ENCODE results near the gene DTX3. TPM values are rescaled to one million over a fixed set of nuclear protein-coding genes. Genes with fewer than 3 reads are reported as not detected.

Gene DTX3
- total RNA-seq, result 0.78 and 3.7 TPM in 2 replicates

GRCh38 chr12:57604454-57604991, at the start of gene DTX3:
Gene DTX3 (plus strand): TSS chr12:57604824. CDS start chr12:57606518, 1,694 bp downstream.

GRCh38 chr12:57590864-57591781, 13.5 kb upstream of the DTX3 start, which contains the start of gene PIP4K2C:
Gene PIP4K2C (plus strand): TSS chr12:57591192. CDS start chr12:57591290, 98 bp downstream.

GRCh38 chr12:57611108-57611826, 6.6 kb downstream of the DTX3 start, which contains the start of gene ARHGEF25:
Gene ARHGEF25 (plus strand): TSS chr12:57611435. CDS start chr12:57611895, 460 bp downstream.

GRCh38 chr12:57632958-57633840, 28.6 kb downstream of the DTX3 start, which contains the start of gene B4GALNT1:
Gene B4GALNT1 (minus strand): TSS chr12:57633201. CDS start chr12:57632132, 1,069 bp downstream.

Other genes with a start within 250 kb of the DTX3 start
- gene R3HDM2, start 173.8 kb upstream of the DTX3 start, total RNA-seq, result 14.7 and 26.4 TPM in 2 replicates
- gene INHBC, start 170.0 kb upstream of the DTX3 start, total RNA-seq, result under 0.01 TPM in 1 of 2 replicates, not detected in the other
- not detected in 2 replicates for gene INHBE, start 149.5 kb upstream of the DTX3 start, total RNA-seq
- under 0.01 and 0.78 TPM in 2 replicates for gene GLI1, start 145.0 kb upstream of the DTX3 start, total RNA-seq
- under 0.01 TPM in 1 of 2 replicates, not detected in the other for gene ARHGAP9, start 125.0 kb upstream of the DTX3 start, total RNA-seq
- 81.9 and 126 TPM in 2 replicates for gene MARS1, start 116.8 kb upstream of the DTX3 start, total RNA-seq
- 16.6 and 19.1 TPM in 2 replicates for gene DDIT3, start 84.3 kb upstream of the DTX3 start, total RNA-seq
- 2.9 and 5.7 TPM in 2 replicates for gene MBD6, start 82.0 kb upstream of the DTX3 start, total RNA-seq
- 89.3 and 95.6 TPM in 2 replicates for gene DCTN2, start 57.6 kb upstream of the DTX3 start, total RNA-seq
- gene KIF5A, start 54.8 kb upstream of the DTX3 start, total RNA-seq, result under 0.01 and 0.20 TPM in 2 replicates
- 1.8 and 2.6 TPM in 2 replicates for gene PIP4K2C, start 13.6 kb upstream of the DTX3 start, total RNA-seq
- 0.98 and 4.0 TPM in 2 replicates for gene ARHGEF25, start 6.6 kb downstream of the DTX3 start, total RNA-seq
- under 0.01 and 0.20 TPM in 2 replicates for gene B4GALNT1, start 28.4 kb downstream of the DTX3 start, total RNA-seq
- 80.9 and 99.9 TPM in 2 replicates for gene OS9, start 89.3 kb downstream of the DTX3 start, total RNA-seq
- gene AGAP2, start 133.9 kb downstream of the DTX3 start, total RNA-seq, result under 0.01 and 0.39 TPM in 2 replicates
- 23.3 and 28.3 TPM in 2 replicates for gene TSPAN31, start 140.2 kb downstream of the DTX3 start, total RNA-seq
- 238 and 247 TPM in 2 replicates for gene CDK4, start 147.5 kb downstream of the DTX3 start, total RNA-seq
- 1.2 and 1.8 TPM in 2 replicates for gene MARCHF9, start 150.3 kb downstream of the DTX3 start, total RNA-seq
- gene CYP27B1, start 162.3 kb downstream of the DTX3 start, total RNA-seq, result 0.39 and 1.1 TPM in 2 replicates
- 8.1 and 8.2 TPM in 2 replicates for gene METTL1, start 167.3 kb downstream of the DTX3 start, total RNA-seq
- gene EEF1AKMT3, start 167.8 kb downstream of the DTX3 start, total RNA-seq, result 6.6 and 9.4 TPM in 2 replicates
- gene TSFM, start 178.0 kb downstream of the DTX3 start, total RNA-seq, result 16.6 and 27.2 TPM in 2 replicates
- gene AVIL, start 213.9 kb downstream of the DTX3 start, total RNA-seq, result 1.8 and 3.7 TPM in 2 replicates
- gene CTDSP2, start 241.9 kb downstream of the DTX3 start, total RNA-seq, result 62.6 and 79.7 TPM in 2 replicates

All from subcutaneous preadipocyte (primary cell).